IPS-NIHi7 (cell line): Measurements from ENCODE around the gene INTS2.
"Not testable (repeated sequence)": the region's sequence is repeated elsewhere in the genome, so short reads cannot be mapped to it uniquely, and the experiment has no call there.

Source experiments
- DNase-seq: peaks from one replicate; pipeline ENCODE4 v3.0.0; 2012; ENCODE audit warnings: mixed read lengths; ENCODE audit errors: extremely low spot score

INTS2 gene, protein sequence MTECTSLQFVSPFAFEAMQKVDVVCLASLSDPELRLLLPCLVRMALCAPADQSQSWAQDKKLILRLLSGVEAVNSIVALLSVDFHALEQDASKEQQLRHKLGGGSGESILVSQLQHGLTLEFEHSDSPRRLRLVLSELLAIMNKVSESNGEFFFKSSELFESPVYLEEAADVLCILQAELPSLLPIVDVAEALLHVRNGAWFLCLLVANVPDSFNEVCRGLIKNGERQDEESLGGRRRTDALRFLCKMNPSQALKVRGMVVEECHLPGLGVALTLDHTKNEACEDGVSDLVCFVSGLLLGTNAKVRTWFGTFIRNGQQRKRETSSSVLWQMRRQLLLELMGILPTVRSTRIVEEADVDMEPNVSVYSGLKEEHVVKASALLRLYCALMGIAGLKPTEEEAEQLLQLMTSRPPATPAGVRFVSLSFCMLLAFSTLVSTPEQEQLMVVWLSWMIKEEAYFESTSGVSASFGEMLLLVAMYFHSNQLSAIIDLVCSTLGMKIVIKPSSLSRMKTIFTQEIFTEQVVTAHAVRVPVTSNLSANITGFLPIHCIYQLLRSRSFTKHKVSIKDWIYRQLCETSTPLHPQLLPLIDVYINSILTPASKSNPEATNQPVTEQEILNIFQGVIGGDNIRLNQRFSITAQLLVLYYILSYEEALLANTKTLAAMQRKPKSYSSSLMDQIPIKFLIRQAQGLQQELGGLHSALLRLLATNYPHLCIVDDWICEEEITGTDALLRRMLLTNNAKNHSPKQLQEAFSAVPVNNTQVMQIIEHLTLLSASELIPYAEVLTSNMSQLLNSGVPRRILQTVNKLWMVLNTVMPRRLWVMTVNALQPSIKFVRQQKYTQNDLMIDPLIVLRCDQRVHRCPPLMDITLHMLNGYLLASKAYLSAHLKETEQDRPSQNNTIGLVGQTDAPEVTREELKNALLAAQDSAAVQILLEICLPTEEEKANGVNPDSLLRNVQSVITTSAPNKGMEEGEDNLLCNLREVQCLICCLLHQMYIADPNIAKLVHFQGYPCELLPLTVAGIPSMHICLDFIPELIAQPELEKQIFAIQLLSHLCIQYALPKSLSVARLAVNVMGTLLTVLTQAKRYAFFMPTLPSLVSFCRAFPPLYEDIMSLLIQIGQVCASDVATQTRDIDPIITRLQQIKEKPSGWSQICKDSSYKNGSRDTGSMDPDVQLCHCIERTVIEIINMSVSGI

DNA sequence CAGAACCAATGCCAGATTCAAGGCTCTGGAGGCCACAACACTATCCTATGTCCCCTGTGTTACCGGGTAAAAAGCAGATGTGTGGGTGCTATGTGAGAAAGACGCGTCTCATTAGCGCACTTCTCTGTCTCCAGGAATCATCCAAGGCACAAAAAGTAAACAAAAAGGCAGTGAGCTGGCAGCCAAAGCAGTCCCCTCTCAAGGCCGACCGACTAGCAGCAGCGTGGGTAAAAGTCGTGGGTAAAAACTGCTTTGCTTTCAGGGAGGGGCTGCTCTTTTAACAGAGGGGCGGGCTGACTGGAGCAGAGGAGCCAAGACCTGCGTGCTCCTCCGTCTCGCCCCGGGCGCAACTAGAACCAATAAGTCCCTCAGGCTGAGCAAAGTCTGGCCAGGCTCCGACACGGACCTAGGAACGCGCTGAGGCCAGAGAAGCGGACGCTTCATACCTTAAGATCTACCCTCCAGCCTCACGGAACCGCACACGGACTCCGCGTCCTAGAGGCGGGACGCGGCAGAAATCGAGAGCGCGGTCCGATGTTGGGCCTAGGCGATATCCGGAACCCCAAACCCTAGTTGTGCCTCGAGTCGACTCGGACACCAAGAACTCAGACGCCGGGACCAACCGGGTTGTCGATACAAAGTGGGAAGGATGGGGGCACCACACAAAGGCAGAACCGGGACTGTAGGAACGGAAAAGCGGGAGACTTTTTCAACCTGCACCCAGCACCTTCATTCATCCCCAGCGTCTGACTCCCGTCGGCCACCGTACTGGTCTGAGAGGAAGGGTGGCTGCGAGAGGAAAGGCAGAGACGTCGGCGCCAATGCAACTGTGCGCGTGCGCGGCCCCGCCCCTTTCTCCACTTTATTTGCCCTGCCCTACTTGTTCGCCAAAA lies at the start of gene INTS2:
Gene INTS2 (minus strand): TSS at position 775 of the 893 bp plus-strand sequence. CDS start 1,338 bp downstream, outside the sequence.
- DNase-seq, result peak; percentile 98

DNA sequence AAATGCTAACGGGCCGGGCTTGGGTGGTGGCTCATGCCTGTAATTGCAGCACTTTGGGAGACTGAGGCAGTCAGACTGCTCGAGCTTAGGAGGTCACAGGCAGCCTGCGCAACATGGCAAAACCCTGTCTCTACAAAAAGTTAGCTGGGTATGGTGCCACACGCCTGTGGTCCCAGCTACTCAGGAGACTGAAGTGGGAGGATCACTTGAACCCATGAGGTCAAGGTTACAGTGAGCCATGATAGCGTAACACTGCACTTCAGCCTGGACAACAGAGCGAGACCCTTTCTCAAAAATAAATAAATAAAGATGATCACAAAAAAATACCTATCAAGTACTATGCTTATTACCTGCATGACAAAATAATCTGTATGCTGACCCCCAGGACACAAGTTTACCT lies 46.3 kb upstream of the INTS2 start:
- no peak for DNase-seq

DNA sequence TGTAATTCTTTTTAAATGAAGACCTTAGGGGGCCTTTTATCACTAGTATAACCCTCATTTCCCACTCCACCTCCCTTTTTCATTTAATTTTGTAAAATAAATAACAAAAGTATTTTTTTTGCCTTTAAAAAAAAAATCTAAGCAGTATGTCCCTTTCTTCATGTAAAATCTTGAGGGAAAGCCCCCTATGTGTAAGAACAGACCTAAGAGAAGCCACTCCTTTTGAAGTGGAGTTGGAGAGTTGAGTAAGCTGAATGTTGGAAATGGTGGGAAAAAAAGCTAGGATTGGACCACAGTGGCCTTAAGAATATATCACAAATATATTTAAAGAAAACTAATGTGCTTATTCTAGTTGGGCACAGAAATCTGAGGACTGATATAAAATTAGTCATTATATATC lies 44.5 kb upstream of the INTS2 start:
- DNase-seq, result no peak

DNA sequence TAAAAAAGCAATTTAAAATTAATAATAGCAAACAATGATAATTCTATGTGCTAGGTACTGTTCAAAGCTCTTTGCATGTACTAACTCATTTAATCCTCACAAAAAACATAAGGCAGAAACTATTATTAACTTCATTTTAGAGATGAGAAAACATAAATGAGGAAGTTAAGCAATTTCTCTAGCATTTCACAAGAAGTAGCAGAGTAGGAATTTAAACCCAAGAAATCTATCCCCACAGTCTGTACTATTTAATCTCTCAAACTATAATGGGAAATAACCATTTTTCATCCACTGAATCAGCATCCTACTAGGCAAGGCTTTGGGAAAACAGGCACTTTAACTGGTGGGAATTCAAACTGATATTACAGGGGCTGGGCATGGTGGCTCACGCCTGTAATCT lies 42.2 kb upstream of the INTS2 start:
- no peak for DNase-seq

DNA sequence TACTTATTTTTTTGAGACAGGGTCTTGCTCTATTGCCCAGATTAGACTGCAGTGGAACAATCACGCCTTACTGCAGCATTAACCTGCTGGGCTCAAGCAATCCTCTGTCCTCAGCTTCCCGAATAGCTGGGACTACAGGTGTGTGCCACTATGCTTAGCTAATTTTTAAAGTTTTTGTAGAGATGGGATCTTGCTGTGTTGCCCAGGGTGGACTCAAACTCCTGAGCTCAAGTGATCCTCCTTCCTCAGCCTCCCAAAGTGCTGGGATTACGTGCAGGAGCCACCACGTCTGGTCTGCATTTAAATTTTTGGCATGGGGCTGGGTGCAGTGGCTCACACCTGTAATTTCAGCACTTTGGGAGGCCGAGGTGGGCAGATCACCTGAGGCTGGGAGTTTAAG lies 41.0 kb upstream of the INTS2 start:
- DNase-seq, result no peak

DNA sequence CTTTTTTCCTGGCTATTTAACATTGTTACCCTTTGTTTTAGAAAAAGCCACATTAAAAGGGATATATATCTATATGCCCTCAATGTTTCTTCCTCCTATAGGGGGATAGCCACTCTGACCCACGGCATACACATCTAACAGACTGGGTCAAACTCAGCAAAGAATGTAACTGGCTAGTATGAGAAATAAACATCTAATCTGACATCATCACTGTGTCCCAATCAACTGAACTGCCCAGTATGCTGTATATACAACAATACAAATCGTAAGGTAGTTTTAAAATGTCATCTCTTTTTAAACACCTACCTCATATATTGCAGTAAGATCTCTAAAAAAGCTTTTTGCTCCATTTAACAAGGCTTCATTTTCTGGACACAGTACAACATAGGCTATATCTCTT lies 39.9 kb upstream of the INTS2 start:
- DNase-seq, result no peak

DNA sequence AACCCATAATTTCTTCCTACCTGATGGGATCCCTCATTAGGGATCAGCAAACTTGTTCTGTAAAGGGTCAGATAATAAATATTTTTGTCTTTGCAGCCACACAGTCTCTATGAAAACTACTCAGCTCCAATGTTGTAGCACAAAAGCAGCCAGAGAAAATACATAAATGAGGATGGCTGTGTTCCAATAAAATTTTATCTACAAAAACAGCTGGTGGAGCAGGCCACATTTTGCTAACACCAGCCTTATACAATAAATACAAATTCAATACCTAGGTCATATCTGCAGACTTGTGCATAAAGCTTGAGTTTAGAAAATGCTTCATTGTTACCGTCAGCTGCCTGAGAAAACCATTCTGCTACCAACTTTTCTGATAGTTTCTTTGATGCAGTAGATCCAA lies 38.4 kb upstream of the INTS2 start:
- no peak for DNase-seq

DNA sequence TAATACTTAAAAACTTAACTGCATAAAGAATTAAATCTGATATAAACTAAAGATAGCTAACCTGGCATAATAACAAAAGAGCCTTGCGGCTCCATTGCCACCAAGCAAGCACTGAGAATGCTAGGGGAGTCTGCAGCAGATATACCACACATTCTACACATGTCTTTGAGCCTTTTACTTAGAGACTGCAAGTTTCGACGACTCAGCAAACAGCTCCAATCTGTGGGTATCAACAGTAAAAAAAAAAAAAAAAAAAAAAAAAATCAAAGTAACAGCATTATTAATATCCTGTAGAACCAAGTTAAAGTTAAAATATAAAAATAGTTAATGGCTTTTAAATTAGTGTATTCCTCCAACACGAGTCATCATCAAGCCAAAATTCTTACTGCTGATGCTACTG lies 27.8 kb upstream of the INTS2 start:
- DNase-seq, result no peak

DNA sequence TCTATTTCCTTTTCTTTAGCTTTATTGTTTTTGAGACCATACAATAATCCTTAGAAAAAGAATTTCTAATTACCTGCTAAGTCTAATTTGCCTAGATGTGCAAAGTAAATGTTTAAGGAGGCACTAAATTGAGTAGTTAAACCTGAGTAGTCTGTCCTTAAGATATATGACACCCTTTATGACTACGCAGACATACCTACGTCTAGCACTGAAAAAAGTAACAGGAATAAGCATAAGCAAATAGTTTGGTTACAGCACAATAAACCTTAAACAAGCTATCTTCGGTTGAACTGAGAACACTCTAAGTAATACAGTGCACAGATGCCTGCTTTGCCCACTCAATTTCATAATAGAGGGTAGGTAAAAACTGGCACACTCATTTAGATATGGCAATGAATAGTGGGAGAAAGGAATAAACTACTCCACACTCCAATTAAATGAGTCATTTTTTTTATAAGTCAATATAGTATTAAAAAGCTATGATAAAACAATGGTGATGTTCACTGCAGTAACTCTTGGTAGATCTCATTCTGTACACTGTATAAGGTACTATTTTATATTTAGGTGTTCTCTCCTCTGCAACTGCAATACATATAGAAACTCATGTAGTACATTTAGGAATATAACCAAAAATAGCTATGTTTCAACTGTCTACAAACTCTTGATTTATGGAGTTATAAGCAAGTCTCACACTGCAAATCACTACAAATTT lies 19.7 kb upstream of the INTS2 start:
- no peak for DNase-seq

DNA sequence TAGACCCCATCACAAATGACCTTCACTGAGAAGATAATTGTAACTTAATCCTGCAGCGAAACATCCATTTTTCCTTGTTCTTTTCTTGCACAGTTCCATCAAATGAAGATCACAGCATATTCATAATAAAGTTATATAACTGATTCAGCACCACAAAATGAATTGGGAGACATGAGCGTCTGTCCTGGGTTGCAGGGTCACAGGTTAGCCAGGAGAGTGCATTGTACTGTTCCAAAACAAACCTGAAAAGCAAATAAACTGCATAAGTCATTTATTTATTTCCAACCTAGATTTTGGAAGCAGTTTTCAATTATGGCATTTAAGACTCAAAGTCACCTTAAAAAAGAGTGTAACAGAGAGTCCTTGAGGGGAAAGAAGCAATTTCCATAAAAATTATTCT lies 18.6 kb upstream of the INTS2 start:
- no peak for DNase-seq

DNA sequence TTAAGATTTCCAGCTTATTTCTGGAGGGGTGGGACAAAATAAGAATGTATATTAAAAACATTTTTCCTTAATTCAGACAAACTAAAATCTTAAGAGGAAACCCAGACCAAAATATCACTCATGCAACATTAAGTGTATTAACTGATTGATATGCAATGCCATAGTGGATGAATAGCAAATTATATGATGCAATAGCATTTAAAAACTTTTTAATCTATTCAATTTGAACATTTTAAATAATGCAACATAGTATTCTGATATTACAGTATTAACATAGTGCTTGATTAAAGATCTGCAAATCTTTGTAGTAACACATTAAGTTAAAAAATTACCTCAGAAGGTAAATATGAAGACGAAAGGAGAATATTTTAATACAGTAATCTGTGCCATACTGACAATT lies 15.3 kb upstream of the INTS2 start:
- DNase-seq, result no peak

DNA sequence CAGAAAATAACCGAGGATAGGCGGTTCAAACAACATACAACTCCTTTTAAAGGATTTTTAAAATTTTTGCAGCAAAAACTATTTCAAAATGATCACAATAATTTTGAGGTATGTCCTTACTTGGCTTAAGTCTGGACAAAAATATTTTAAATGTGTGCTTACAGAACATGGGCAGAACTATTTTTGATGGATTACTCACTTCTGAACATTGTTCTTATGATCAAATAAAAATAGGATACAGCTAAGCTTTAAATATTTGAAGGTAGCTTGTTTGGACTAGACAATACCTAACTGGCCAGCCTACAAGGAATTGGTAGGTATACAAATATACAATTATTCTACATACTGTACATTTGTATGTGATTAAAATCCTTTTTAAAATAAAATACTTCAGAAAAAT lies 14.3 kb upstream of the INTS2 start:
- no peak for DNase-seq

DNA sequence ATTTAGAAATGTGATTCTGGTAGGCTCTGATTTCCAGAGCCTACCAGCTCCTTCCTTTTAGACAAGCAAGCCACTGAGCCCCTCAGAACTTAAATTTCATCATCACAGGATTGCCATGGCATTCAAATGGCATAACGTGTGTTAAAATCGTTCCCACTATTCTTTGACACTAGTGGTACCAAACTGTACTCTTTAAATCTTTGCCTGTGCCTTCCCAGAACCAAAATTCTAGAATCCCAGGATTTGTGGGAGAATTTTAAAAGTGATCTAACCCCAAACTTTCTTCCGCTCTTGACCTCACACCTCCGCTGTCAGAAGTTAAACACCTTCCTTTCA lies 287 bp upstream of the INTS2 start:
- DNase-seq, result no peak

DNA sequence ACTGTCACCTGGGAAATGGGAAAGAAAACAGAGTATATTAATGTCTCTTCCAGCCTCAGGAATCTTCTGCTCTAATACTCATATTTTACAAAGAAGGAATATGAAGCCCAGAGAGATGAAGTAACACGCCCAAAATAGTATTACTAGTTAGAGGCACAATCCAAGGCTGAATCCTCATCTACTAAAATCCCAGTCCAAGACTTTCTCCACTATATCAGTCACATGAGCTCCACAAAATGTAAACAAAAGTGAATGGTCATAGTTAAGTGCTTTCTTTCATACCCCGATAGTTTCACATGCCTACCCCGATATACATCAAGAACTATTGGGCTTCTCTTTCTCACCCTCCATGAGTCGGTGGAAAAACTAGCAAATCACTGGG lies 965 bp downstream of the INTS2 start:
- no peak for DNase-seq

DNA sequence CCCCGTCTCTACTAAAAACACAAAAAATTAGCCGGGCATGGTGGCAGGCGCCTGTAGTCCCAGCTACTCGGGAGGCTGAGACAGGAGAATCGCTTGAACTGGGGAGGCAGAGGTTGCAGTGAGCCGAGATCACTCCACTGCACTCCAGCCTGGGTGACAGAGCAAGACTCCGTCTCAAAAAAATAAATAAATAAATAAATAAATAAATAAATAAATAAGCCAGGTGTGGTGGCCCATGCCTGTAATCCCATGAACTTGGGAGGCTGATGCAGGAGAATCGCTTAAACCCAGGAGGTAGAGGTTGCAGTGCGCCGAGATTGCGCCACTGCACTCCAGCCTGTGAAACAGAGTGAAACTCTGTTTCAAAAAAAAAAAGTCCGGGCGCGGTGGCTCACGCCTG lies 12.6 kb downstream of the INTS2 start:
- DNase-seq, result not testable (repeated sequence)

DNA sequence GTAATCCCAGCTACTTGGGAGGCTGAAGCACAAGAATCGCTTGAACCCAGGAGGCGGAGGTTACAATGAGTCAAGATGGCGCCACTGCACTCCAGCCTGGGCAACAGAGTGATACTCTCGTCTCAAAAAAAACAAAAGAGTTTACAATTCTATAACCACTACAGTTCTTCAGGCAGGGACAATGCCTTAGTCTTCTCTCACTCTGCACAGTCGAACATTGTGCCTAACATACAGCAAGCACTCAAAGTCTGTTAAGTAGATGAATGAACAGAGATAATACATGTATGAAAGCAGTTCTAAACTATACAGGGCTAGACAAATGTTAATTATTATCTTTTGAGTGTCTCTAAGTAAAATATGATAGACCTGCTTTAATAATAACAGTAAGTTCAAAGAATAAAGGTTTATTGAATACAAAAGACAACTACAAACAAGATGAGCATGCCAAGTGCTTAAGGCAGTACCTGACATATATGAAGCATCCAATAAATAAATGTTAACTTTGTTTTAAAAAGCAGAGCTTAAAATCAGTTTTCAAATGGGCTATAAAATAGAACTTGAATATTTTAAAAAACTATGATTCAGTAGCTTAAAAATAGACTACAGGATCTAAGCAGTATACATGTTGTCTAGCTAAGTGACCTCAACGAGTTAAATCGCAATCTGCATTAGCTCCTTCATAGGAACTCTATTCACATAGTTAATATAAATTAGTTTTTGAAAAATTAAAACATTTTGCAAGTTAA lies 19.3 kb downstream of the INTS2 start:
- no peak for DNase-seq

DNA sequence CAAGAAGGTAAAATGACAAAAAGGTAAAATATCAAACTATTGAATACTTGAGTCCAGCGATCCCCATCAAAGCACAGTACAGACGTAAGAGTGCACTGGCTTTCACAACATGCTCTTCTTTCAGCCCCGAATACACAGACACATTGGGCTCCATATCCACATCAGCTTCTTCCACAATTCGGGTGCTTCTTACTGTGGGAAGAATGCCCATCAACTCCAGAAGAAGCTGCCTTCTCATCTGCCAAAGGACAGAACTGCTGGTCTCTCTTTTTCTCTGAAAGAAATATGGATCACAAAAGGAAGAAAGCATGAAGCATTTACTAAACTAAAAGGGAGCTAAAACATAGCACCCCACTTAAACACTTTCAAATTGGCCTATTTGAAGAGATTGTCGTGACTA lies 20.4 kb downstream of the INTS2 start:
- DNase-seq, result no peak

DNA sequence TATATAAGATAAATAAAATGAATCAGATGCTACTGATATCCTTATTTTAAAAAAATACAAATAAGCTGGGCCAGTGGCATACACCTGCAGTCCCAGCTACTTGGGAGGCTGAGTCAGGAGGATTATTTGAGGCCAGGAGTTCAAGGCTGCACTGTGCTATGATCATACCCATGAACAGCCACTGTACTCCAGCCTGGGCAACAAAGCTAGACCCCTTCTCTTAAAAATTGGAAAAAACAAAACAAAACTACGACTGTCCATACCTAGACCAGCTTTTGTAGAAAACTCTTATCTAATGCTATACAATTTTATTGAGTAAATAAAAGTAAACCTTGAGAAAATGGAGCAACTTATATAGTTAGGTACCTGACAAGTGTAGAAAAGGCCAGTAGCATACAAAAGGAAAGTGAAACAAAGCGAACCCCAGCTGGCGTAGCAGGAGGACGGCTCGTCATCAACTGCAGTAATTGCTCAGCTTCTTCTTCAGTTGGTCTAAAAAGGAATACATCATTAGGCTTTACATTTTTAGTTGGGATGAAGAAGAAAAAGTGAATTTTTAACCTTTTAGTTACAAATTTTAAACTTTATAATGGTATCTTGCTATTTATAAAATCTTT lies 23.6 kb downstream of the INTS2 start:
- no peak for DNase-seq

DNA sequence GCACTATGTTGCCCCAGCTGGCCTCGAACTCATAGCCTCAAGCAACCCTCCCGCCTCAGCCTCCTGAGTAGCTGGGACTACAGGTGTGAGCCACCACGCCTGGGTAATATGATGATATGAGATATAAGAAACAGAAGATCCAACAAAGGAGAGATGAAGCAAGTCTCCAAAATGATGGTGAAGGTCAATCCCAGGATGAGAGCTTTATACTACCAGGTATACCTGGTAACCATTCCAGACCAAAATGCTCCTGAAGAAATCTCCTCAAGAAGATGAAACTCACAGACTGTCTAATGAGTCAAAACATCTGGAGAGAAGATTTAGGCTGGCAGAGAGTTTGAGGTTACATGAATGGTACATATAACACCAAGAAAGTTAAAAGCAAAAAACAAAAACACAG lies 24.5 kb downstream of the INTS2 start:
- no peak for DNase-seq
